A549 treated with AZD9567 at 1 μM for 4 hours (cell line): ENCODE results near the gene IL2RG. TPM values are rescaled to one million over a fixed set of nuclear protein-coding genes. Genes with fewer than 3 reads are reported as not detected.

Experiments used
- total RNA-seq: library from RNA; stranded (reverse); fragments of 200-300 nt; extraction: Qiagen RNA extraction; gene quantifications from 5 replicates; pipeline ENCODE4 v1.2.3, GENCODE V29; 2022; ENCODE audit not compliant: insufficient read depth

IL2RG gene
- total RNA-seq: 0.10 to 0.39 TPM (median 0.18 TPM) in 4 of 5 replicates, not detected in the other

GRCh38 chrX:71111141-71111843, at the start of gene IL2RG:
Gene IL2RG, minus strand, starts transcription at chrX:71111577. Its CDS starts 38 bp downstream, at chrX:71111539.

GRCh38 chrX:71144651-71145050, 33.3 kb upstream of the IL2RG start, which contains the start of gene NLGN3:
Gene NLGN3, plus strand, starts transcription at chrX:71144841. Its CDS starts 2,909 bp downstream, at chrX:71147750.

GRCh38 chrX:71118032-71118984, 6.9 kb upstream of the IL2RG start, which contains the start of gene MED12:
Gene MED12, plus strand, starts transcription at chrX:71118596. Its CDS starts 159 bp downstream, at chrX:71118755.

GRCh38 chrX:71106427-71106826, 5.0 kb downstream of the IL2RG start, which contains the start of gene CXorf65:
Gene CXorf65, minus strand, starts transcription at chrX:71106740. Its CDS starts 184 bp downstream, at chrX:71106556.

GRCh38 chrX:71095555-71095980, 15.8 kb downstream of the IL2RG start, which contains the start of gene FOXO4:
Gene FOXO4, plus strand, starts transcription at chrX:71095851. Its CDS starts 678 bp downstream, at chrX:71096529.

GRCh38 chrX:71068044-71068918, 43.1 kb downstream of the IL2RG start, which contains the start of gene SNX12:
Gene SNX12, minus strand, starts transcription at chrX:71068334. Its CDS starts 28 bp downstream, at chrX:71068306.

Other genes with a start within 250 kb of the IL2RG start
- not detected in 5 replicates for gene TEX11, start 202.9 kb downstream of the IL2RG start, total RNA-seq
- not detected in 5 replicates for gene SLC7A3, start 180.5 kb downstream of the IL2RG start, total RNA-seq
- gene SNX12, start 43.2 kb downstream of the IL2RG start, total RNA-seq: 69.5 to 82.9 TPM (median 70.4 TPM) in 5 replicates
- gene FOXO4, start 15.7 kb downstream of the IL2RG start, total RNA-seq: 1.1 to 2.5 TPM (median 1.2 TPM) in 5 replicates
- not detected in 5 replicates for gene CXorf65, start 4.8 kb downstream of the IL2RG start, total RNA-seq
- gene MED12, start 7.0 kb upstream of the IL2RG start, total RNA-seq: 8.3 to 14.2 TPM (median 10.5 TPM) in 5 replicates
- gene NLGN3, start 33.3 kb upstream of the IL2RG start, total RNA-seq: 0.87 to 2.1 TPM (median 1.1 TPM) in 5 replicates
- 0.05 to 1.1 TPM (median 0.11 TPM) in 4 of 5 replicates, not detected in the other for gene GJB1, start 111.6 kb upstream of the IL2RG start, total RNA-seq
- 9.6 to 12.8 TPM (median 12.1 TPM) in 5 replicates for gene ZMYM3, start 142.6 kb upstream of the IL2RG start, total RNA-seq
- 353 to 395 TPM (median 355 TPM) in 5 replicates for gene NONO, start 172.1 kb upstream of the IL2RG start, total RNA-seq
- 0.90 to 1.2 TPM (median 1.1 TPM) in 4 of 5 replicates, not detected in the other for gene ITGB1BP2, start 190.2 kb upstream of the IL2RG start, total RNA-seq